ENCODE measurements around the gene MRTFA. TPM values are rescaled to one million over a fixed set of nuclear protein-coding genes. Genes with fewer than 3 reads are reported as not detected.

MRTFA gene
- total and polyA plus RNA-seq, 9 of the 15 experiments (the other 6 are each of a cell fraction or from before 2014, with no cell fraction given) = 0.84 to 21.1 (median 3.7) TPM

DNA sequence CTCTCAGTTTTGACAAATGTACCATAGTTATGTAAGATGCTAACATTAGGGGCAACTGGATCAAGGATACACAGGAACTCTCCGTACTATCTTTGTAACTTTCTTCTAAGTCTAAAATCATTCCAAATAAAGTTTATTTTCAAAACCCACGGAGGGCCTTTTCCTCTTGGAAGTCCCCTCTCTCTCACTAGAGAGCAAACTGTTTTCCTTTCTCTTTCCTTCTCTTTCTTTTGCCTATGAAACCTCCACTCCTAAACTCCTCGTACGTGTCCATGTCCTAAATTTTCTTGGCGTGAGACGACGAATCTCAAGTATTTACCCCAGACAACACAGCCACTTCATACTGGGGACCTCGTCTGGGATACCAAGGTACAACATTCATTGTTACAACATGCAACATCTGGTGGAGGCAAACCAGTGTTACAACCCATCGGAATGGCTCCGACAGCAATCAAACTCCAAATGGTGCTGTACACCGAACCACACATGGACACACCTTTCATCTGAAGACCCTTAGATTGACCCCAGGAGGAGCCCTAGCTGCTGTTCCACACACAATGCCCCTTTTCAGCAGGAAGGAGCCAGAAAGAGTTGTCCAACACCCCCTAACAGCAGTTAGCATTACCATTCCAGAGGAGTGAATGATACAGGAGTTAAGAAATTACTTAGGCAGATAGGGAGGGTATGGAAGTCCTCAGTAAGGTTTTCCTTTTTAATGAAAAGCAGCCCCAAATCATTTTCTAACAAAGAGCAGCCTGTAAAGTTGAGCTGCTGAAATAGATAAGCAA, 158.0 kb downstream of the MRTFA start:
- in situ Hi-C loops (cut with MboI) = no loop called here
- intact Hi-C loops (cut with micrococcal nuclease) = loop anchor here (5.0 kb wide), 1 partner anchor 41 kb away; no protein-coding TSS in a partner anchor
- Histone ChIP-seq H4K20me1 (replicated peaks; ENCODE audit: control insufficient read depth, insufficient read depth, low read length) (no peaks in the 10 kb centered on the region), H2AFZ (ENCODE audit: low read depth, low read length) (no peak overlapping the region), H3K9me1 (ENCODE audit: control insufficient read depth, insufficient read depth, low read length) (no peaks in the 10 kb centered on the region), H3K4me3 (no peak overlapping the region), H3K4me2 (ENCODE audit: insufficient read depth, low read length) (no peak overlapping the region), H3K27me3 (ENCODE audit: control insufficient read depth in 2 of 2, insufficient read depth in 2 of 2, low read length in 2 of 2) (no peaks in the 10 kb centered on the region), H3K9me3 (replicated peaks; ENCODE audit: control insufficient read depth, insufficient read depth, low read depth, low read length) (no peaks in the 10 kb centered on the region), H3K27ac (ENCODE audit: extremely low read depth, low read depth, low read length) (no peak overlapping the region), H3K36me3 (ENCODE audit: control insufficient read depth, insufficient read depth, low read length) (no peaks in the 10 kb centered on the region), H3K4me1 (replicated peaks in 1 of 2; ENCODE audit: control insufficient read depth in 2 of 2, insufficient read depth in 2 of 2, low read length in 2 of 2) (peaks cover 0 to 19% of the 10 kb centered on the region in 2 experiments; a peak in 4 of 5 replicates), H3K9ac (ENCODE audit: insufficient read depth in 1 of 2, low read depth in 2 of 2, low read length in 2 of 2) (no peak overlapping the region), H3K79me2 (ENCODE audit: control insufficient read depth, insufficient read depth, low read length) (no peaks in the 10 kb centered on the region)
- no peak for DNase-seq (ENCODE audit: extremely low read depth in 1 of 4, low spot score in 3 of 4)
- no peak for FAIRE-seq
- TF ChIP-seq, protein P1, sequence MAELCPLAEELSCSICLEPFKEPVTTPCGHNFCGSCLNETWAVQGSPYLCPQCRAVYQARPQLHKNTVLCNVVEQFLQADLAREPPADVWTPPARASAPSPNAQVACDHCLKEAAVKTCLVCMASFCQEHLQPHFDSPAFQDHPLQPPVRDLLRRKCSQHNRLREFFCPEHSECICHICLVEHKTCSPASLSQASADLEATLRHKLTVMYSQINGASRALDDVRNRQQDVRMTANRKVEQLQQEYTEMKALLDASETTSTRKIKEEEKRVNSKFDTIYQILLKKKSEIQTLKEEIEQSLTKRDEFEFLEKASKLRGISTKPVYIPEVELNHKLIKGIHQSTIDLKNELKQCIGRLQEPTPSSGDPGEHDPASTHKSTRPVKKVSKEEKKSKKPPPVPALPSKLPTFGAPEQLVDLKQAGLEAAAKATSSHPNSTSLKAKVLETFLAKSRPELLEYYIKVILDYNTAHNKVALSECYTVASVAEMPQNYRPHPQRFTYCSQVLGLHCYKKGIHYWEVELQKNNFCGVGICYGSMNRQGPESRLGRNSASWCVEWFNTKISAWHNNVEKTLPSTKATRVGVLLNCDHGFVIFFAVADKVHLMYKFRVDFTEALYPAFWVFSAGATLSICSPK (IDR thresholded peaks at IDR 0.05; ENCODE audit: borderline replicate concordance) = no peak
- TF ChIP-seq ZNF316 (IDR thresholded peaks at IDR 0.05) (no peak), MCM7 (IDR thresholded peaks at IDR 0.05) (no peak), XRCC5 (IDR thresholded peaks at IDR 0.05; ENCODE audit: low read depth, low read length) (no peak), POLR2B (IDR thresholded peaks at IDR 0.05; ENCODE audit: low read depth, partially characterized antibody) (no peak)
- TF ChIP-seq, protein P2, sequence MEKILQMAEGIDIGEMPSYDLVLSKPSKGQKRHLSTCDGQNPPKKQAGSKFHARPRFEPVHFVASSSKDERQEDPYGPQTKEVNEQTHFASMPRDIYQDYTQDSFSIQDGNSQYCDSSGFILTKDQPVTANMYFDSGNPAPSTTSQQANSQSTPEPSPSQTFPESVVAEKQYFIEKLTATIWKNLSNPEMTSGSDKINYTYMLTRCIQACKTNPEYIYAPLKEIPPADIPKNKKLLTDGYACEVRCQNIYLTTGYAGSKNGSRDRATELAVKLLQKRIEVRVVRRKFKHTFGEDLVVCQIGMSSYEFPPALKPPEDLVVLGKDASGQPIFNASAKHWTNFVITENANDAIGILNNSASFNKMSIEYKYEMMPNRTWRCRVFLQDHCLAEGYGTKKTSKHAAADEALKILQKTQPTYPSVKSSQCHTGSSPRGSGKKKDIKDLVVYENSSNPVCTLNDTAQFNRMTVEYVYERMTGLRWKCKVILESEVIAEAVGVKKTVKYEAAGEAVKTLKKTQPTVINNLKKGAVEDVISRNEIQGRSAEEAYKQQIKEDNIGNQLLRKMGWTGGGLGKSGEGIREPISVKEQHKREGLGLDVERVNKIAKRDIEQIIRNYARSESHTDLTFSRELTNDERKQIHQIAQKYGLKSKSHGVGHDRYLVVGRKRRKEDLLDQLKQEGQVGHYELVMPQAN (IDR thresholded peaks at IDR 0.05; ENCODE audit: borderline replicate concordance) = no peak
- TF ChIP-seq, protein P3, sequence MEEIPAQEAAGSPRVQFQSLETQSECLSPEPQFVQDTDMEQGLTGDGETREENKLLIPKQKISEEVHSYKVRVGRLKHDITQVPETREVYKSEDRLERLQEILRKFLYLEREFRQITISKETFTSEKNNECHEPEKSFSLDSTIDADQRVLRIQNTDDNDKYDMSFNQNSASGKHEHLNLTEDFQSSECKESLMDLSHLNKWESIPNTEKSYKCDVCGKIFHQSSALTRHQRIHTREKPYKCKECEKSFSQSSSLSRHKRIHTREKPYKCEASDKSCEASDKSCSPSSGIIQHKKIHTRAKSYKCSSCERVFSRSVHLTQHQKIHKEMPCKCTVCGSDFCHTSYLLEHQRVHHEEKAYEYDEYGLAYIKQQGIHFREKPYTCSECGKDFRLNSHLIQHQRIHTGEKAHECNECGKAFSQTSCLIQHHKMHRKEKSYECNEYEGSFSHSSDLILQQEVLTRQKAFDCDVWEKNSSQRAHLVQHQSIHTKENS (CRISPR knock-in tag; IDR thresholded peaks at IDR 0.05) = no peak
- ChIA-PET CTCF (ENCODE audit: low intra/inter-chr PET ratio) (interaction anchor here (1.2 kb wide), 1 partner anchor 42 kb away, joined by 4 read pairs; no protein-coding TSS in a partner anchor), POLR2A (interaction anchor here (0.6 to 1.0 kb wide), 2 partner anchors 10 to 34 kb away, joined by 3 read pairs; no protein-coding TSS in a partner anchor)
- BruUV-seq (replicated peaks) = no TSS peak
- ATAC-seq = no peak
- WGBS (ENCODE audit: insufficient coverage, low coverage, missing lambda C conversion rate) = 73% methylated on average over 11 of the region's 11 CpGs
